NT2/D1 (cell line): ENCODE data around the gene FGFR3.

Experiments
- SUZ12 ChIP-seq: IDR thresholded peaks from 2 replicates; pipeline ENCODE4 v1.6.1; 2011; ENCODE audit not compliant: insufficient read length, insufficient read depth; ENCODE audit errors: extremely low read depth
- YY1 ChIP-seq: IDR thresholded peaks from 2 replicates; pipeline ENCODE4 v1.6.1; 2011; ENCODE audit not compliant: insufficient read length, insufficient read depth

DNA sequence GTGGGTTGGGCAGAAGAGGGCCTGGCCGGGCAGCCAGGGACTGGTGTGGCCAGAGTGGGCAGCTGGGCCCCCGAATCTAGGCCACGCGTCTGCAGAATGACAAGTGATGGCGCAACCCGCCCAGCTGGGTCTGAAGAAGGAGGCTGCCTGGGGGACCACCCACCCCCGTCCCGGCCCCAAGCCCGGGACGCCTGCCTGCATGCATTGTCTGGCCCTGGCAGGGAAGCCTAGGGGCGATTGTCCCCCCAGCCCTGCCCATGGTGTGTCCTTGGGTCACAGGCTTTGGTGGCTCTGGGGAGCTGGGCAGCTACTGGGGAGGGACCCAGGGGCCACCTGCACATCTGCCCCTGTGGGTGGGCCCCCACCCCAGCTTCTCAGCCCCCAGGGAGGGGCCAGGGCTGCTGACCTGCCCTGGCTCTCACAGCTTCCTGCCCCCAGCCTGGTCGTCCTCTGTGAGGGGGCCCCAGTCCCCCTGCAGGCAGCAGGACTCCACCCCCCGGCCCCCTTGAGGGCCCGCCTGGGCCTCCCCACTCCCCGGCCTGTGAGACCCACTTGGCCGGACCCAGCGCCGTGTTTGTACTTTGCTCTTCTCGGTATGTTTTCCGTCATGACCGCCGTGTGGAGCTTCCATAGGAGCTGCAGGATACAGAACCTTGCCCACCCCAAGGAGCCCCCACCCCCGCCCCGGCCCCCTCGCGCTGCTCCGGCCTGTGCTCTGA is 4.9 kb downstream of the FGFR3 start:
- TF ChIP-seq SUZ12 (no peak), YY1 (no peak)
